Cardiac fibroblast (primary cell): ENCODE results near the gene ANO6.

ENCODE experiments used
- DNase-seq, 2 donors: peaks; one replicate each; pipeline versions ENCODE4 v3.0.0 to v3.0.0-alpha.2; 2010; ENCODE audit warnings: low read depth in 2 of 2
- H3K4me3 ChIP-seq, 2 donors: replicated peaks in 1 of 2; 1 replicate in 1 of 2; 2 replicates in 1 of 2; pipeline ENCODE4 v1.5.1; 2011; ENCODE audit warnings: low read depth in 2 of 2, low read length in 2 of 2, mild to moderate bottlenecking in 2 of 2, moderate library complexity in 1 of 2
- TF ChIP-seq, protein P1 (sequence below): IDR thresholded peaks from one replicate; pipeline ENCODE4 v1.5.1; 2011; ENCODE audit warnings: low read depth, mild to moderate bottlenecking, low read length, inconsistent platforms

ANO6 gene

DNA sequence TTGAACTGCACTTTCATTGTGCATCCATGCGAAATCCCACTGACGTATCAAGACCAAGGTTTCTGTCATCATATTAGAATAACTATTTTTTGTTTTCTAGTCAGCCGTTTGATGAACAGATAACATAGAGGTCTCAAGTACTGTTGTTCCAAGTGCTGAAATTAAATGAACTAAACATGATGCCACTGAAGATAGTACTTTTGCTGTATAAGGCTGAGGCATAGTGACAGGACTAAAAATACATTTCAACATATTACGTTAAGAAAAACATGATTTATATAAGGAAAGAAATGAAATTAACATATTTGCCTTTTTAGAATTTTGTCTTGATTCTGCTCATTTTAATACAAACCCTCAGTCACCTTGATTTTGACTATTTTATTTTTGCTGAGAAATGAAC, 82.2 kb downstream of the ANO6 start:
- no peak for DNase-seq
- H3K4me3 ChIP-seq = no peak overlapping the region

DNA sequence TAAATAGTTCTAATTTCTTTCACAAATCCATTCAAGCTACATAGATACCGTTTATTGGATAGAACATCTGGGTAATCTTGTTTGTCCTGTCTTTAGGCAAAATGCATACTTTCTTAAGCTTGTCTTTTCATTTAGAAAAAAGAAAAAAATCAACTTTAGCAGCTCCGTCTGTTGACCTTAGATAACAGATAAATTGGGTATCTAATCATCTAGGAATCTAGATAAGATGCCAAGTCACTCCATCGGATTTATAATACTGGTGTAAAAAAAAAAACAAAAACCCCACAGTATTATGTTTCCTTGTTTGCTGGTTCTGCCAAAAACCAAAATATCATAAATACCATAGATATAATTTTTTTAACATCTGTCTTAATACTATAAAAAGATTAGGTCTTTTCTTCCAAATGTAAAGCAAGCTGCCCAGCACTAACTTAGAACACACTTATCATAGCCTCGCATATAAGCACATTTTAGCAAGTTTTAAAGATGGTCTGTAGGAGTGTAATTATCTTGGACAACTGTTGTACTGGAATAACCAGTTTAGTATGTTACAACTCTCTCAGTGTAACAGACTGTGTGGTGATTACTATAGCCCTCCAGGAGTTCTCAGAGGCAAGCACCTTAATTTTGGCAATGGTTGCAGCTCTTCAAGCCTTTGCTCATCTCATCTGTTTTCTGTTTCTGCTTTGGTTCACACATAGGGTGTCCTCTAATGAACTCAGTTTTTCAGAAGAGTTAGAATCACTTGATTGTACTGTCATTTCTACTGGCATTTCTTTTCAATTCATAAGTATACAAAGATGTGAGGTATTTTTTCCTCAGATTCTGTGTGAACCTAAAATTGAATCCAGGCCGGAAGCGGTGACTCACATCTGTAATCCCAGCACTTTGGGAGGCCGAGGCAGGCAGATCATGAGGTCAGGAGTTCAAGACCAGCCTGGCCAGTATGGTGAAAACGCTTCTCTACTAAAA, 83.1 kb downstream of the ANO6 start:
- TF ChIP-seq, protein P1, sequence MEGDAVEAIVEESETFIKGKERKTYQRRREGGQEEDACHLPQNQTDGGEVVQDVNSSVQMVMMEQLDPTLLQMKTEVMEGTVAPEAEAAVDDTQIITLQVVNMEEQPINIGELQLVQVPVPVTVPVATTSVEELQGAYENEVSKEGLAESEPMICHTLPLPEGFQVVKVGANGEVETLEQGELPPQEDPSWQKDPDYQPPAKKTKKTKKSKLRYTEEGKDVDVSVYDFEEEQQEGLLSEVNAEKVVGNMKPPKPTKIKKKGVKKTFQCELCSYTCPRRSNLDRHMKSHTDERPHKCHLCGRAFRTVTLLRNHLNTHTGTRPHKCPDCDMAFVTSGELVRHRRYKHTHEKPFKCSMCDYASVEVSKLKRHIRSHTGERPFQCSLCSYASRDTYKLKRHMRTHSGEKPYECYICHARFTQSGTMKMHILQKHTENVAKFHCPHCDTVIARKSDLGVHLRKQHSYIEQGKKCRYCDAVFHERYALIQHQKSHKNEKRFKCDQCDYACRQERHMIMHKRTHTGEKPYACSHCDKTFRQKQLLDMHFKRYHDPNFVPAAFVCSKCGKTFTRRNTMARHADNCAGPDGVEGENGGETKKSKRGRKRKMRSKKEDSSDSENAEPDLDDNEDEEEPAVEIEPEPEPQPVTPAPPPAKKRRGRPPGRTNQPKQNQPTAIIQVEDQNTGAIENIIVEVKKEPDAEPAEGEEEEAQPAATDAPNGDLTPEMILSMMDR = no peak
- H3K4me3 ChIP-seq = no peak overlapping the region
- DNase-seq = peak; percentile 66 to 79

More for the DNA sequence above, 82.2 kb downstream of the ANO6 start:
- TF ChIP-seq, protein P1 = no peak

DNA sequence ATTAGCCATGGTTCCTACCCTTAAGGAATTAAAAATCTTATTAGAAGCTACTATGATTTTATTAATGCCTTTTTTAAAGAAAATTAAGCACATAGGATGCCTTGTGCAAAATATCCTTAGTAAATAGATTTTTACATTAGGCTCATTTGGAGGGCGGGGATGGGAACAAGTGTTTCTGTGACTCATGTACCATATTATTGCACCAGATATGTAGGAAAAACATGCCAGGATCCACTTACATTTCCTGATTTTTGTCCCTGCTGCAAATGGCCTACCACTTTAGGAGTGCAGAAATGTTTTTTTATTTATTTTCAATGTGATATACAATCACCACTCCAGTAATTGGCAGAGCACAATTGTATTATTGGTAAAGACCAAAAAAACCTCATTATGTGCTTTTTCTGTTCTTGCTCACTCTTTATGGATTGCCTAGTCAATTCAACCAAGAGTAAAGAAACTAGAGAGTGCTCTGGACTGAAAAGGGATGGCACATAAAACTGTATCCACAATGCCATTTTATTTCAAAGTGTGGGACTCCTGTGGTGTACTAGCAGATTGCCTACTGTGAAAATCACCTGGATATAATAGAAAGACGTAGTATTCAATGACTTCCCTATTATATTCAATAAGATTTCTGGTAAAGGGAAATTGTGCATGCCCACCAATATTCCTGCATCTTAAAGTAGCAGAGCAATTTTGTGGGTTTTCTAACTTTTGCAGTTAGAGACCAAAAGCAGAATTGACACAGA, 86.9 kb downstream of the ANO6 start:
- peak in 1 of 2 donors; percentile 29 for DNase-seq
- TF ChIP-seq, protein P1 = no peak
- no peak overlapping the region for H3K4me3 ChIP-seq

DNA sequence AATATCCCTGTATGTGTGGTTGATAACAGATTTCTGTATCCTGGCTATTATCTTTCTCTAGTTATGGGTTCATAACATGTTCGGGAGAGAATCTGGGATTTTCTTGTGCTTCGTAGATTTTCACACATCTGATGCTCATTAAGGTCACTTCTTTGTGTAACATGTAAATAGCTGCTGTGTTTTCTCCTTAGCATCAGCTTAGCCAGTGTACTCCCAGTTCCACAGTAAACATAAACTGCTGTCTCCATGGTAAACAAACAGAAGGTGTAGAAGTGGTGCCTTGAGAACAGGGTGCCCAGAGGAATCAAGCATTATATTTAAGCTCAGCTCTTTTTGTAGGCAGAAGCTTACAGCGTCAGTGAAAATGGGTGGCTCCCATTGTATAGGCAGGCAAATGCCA, 88.0 kb downstream of the ANO6 start:
- DNase-seq = peak in 1 of 2 donors; percentile 55
- TF ChIP-seq, protein P1 = no peak
- no peak overlapping the region for H3K4me3 ChIP-seq

DNA sequence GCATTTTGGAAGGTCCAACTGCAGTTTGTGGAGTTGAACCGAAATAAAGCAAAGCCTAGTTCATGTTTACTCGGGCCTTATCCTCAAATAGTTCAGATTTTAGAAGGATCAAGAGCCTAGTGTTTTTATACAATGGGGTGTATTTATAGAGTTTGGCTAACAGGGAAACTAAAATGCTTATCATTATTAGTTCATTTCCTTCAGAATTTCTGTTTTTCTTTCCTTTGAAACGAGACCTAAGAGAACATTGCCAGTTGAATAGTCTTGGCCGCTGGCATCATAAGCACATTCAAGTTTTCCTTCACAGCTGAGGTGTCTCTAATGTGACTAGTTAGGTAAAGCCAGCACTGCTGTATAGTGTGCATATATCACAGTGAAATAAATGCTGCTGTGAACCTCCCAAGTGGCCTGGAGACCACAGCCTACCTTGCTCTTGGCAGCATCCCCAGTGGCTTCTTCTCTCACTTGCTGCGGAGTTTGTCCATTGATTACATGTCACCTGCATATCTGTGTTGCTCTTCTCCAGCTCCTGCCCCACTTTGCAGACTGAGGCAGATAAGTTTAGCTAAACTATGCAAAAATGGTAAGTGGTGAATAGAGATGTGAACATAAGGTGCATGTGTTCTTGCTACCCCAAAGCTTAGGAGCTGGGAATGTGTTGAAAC, 88.8 kb downstream of the ANO6 start:
- no peak overlapping the region for H3K4me3 ChIP-seq
- DNase-seq = peak in 1 of 2 donors; percentile 47
- TF ChIP-seq, protein P1 = no peak

DNA sequence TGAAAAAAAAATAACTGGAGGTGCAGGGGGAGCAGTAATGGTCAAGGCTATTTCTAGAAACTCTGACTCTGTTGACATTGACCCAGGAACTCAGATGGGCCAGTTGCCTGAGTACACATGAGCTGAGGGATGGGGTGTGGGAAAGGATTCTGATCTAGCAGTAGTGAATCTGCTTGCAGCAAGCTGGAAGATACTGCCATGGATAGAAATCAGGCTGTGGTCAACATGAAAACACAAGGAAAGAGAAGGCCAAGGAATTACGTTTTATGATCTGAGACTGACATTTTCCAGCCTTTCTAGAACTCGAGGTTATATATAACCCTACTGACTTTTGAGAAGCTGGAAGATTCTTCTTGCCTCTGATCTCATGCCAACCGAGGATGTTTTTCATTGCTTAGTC, 90.0 kb downstream of the ANO6 start:
- no peak overlapping the region for H3K4me3 ChIP-seq
- no peak for DNase-seq
- TF ChIP-seq, protein P1 = no peak
